HG02571 (cell line): ENCODE measurements around the gene OR12D3.
"Not testable (repeated sequence)": the region's sequence is repeated elsewhere in the genome, so short reads cannot be mapped to it uniquely, and the experiment has no call there.

Experiments
- ATAC-seq: cut with Tn5 transposase; IDR thresholded peaks from one replicate; pipeline ENCODE4 v1.9.1; 2021; ENCODE audit warnings: mild to moderate bottlenecking, moderate library complexity; ENCODE audit not compliant: unreplicated experiment

OR12D3 gene, protein sequence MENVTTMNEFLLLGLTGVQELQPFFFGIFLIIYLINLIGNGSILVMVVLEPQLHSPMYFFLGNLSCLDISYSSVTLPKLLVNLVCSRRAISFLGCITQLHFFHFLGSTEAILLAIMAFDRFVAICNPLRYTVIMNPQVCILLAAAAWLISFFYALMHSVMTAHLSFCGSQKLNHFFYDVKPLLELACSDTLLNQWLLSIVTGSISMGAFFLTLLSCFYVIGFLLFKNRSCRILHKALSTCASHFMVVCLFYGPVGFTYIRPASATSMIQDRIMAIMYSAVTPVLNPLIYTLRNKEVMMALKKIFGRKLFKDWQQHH

DNA sequence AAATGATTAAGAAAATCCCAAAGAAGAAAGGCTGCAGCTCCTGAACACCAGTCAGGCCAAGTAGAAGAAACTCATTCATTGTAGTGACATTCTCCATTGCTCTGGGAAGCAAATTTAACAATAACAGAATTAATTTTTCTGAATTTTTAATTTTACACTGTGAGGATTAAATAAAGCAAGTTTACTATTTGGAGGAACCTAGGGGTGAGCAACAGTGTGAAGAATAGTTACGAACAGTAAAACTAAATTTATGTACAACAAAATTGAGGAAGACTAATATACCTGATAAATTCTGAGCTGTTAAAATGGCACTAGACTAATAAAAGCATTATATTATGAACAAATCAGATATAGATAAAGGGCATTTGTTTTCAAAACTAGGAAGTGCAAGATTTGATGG lies at the start of gene OR12D3:
OR12D3 (minus strand) TSS at position 101 of the 400 bp plus-strand sequence; CDS start at position 97, 4 bp downstream.
- ATAC-seq, result no peak

DNA sequence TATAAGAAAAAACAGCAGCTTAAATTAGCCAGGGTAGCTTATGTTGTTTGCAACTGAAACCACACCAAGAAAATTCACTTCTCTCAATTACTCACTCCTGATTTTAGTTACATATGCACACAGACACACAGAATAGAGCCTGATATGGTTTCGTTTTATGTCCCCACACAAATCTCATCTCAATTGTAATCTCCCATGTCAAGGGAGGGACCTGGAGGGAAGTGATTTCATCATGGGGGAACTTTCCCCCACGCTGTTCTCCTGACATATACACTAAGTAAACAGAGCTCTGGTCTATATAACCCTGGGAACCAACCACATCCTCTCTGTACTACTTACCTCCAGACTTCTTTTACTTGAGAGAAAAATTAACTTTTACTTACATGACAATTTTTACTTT lies 49.5 kb upstream of the OR12D3 start:
- no peak for ATAC-seq

DNA sequence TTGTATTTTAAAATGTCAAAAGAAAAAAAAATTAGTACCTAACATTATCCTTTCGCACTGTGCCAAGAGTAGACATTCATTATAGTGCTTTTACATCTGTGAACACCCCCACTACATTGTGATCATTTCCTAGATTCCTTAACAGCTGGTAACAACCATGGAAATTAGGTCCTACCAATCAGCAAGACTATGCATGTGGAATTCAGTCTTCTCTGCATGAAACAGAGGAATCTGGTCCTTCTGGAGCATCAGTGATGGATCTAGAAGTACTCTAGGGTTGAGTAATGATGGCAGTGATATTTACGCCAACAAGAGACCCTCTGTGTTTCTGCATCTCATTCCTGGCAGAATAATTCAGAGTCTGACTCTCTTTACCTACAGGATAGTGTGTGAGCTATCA lies 49.1 kb upstream of the OR12D3 start:
- no peak for ATAC-seq

DNA sequence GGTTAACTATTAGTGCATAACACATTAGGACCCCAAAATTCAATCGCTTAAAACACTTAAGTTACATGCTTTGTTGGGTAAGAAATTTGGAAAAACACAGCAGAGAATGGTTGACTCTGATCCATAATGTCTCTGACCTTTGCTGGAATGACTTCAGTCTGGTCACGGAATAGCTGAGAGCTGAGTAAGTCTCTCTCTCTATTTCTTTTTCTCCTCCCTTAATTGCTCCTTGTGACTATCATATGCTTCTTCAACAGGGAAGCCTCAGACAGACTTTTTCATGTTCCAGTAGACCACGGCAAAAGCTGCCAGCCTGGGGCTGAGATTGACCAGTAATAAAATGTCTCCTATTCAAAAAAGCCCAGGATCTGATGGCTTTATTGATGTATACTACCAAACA lies 44.4 kb upstream of the OR12D3 start:
- no peak for ATAC-seq

DNA sequence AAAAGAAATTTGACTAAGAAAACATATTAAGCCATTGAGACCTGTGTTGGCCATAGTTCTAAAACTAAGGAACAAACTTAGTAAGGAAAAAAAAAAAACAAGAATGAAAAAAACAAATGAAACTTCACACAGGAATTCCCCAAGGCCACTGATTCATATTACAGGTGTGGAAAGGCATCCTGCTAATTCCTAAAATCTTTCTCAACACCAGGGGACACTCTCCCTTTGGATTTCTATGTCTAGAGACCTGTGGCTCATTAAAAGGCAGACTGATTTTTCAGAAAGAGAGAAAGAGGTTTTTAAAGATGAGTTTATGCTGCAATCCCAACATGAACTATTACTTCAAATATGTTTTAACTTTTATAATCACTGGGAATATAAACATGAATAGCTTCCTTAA lies 39.5 kb upstream of the OR12D3 start, which contains the start of gene OR12D1:
OR12D1 (plus strand) TSS at position 341 of the 400 bp plus-strand sequence.
- no peak for ATAC-seq

DNA sequence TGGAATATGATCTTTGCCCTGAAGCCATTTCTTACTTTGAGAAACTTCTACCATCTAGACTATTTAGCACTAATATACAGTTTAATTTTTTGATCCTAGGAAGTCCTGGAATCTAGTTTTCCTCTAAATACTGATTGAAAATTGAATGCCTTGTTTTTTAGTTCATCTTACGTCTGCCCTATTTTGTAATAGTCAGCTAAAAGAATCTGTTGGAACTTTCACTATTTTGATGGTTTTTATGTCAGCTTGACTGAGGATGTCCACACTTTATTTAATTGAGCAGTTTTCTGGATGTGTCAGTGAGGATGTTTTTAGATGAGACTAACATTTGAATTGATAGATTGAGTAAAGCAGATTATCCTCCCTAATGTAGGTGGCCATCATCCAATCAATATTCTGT lies 28.7 kb upstream of the OR12D3 start:
- no peak for ATAC-seq

DNA sequence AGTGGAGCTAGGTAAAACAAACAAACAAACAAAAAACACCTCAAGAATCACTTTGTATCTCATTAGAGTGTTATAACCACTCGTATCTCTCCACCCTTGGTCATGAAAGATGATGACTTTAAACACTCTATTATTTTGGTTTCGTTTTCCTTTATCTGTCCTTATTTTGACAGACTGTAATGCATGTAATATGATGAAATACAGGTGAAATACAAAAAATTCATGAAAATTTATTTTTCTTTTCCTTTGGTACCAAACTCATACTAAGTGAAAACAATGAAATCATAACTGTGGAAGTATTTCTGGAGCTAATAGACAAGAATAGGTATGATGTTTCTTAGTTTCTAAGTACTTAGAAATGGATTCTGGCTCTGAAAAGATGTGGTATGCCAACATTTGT lies 24.4 kb upstream of the OR12D3 start:
- no peak for ATAC-seq

DNA sequence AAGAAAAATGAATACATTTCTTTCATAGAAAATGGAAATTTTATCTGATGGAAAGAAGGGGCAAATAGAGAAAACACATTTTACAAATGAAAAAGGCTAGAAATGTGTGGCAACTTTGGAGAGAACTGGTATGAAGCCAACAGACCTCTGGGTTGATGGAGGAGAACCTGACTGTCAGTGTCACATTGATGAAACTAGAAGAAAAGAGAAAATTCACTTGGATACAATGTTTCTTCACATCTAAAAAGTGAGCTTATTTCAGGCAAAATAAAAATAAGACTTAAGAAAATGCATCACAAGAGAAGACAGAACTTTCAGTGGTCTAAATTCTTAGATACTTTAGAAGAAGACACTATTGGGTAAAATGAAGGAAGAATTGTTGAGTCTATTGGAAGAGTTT lies 20.2 kb upstream of the OR12D3 start, which contains the start of gene OR12D2:
OR12D2 (plus strand) TSS at position 301 of the 400 bp plus-strand sequence. CDS start 1,069 bp downstream, outside the sequence.
- ATAC-seq, result no peak

DNA sequence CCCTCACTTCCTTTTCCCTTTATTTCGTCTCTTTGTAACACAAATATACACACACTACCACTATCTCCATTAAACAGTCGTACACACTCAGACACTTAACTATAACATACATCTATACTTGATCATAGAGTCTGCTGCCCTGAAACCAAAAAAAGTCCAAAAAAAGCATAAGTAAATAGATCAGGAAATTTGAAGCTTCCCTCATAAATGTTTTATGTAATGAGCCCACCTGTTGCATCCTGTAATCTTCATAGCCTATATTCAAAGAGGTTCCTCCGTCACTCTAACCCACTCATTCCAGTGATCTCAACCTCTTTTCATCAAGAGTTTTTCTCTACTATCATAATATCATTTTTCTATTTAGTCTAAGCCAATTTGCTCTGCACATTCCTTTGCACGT lies 13.4 kb upstream of the OR12D3 start:
- no peak for ATAC-seq

DNA sequence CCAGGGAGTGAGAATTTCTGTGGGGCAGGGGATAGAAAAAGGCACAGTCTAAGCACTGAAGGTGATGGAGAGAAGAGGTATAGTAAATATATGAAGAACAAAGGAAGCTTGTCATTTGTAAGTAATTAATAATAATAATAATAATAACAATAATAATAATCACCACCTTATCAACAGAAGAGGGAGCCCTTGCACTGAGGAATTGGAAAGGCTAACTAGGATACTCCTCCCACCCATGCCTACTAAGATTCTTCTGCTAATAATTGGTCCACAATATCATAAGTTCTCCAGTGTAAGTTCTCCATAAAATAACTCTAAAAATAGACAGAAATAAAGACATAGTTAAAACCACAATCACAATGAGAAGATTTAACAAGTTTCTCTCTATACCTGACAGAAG lies 912 bp upstream of the OR12D3 start:
- no peak for ATAC-seq

DNA sequence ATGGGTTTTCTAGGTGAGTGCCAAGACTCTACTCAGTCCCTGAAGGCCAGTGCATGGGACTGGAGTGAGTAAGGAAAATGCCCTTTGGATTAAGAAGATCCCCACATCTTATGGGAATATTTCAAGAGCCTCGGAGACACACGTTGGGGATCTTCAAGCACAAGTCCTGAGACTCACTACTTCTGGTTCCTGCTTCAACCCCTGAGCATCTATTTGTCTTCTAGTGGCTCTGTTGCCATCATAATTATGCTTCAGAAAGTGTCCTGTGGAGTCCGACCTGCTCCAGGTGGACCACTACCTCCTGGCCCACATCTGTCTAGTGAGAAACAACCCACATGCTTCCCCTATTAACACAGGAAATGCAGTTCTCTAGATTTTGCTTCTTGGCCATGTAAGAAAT lies 6.3 kb downstream of the OR12D3 start, which contains the start of gene OR5V1:
OR5V1 (minus strand) TSS at position 101 of the 400 bp plus-strand sequence. CDS start 12,670 bp downstream, outside the sequence.
- no peak for ATAC-seq

DNA sequence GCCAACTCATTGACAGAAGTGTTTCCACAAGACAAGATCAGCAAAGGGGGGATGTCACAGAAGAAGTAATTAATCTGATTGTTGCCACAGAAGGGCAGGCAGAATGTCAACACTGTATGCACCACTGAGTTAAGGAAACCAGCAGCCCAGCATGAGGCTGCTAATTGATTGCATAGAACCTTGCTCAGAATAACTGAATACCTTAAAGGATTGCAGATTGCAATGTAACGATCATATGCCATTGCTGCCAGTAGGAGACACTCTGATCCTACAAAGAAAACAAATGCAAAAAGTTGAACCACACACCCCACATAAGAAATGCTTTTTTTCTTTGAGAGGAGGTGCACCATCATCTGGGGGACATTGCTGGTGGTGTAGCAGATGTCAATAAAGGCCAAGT lies 19.5 kb downstream of the OR12D3 start:
- ATAC-seq, result no peak

DNA sequence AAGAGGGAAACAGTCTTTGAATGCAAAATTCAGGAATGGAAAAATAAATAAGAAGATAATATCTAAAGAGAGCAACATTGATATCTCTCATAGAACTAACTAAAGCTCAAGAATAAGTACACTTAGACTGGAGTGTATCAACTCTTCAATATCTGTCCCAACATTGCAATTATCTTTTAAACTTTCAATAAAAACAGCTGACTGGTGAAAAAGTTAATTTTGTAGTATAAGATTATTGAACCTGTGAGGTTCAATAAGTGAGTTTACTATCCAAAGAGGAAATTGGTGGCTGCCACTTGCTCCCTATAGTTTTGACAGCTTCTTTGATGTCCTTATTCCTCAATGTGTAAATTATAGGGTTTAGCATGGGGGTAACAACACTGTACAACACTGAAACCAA lies 20.1 kb downstream of the OR12D3 start:
- ATAC-seq, result no peak

DNA sequence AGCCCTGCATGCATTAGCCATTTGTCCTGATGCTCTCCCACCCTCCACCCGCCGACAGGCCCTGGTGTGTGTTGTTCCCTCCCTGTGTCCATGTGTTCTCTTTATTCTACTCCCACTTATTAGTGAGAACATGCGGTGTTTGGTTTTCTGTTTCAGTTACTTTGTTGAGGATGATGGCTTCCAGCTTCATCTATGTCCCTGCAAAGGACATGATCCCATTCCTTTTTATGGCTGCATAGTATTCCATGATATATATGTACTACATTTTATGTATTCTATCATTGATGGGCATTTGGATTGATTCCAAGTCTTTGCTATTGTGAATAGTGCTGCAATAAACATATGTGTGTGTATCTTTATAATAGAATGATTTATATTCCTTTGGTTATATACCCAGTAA lies 25.7 kb downstream of the OR12D3 start:
- not testable (repeated sequence) for ATAC-seq

DNA sequence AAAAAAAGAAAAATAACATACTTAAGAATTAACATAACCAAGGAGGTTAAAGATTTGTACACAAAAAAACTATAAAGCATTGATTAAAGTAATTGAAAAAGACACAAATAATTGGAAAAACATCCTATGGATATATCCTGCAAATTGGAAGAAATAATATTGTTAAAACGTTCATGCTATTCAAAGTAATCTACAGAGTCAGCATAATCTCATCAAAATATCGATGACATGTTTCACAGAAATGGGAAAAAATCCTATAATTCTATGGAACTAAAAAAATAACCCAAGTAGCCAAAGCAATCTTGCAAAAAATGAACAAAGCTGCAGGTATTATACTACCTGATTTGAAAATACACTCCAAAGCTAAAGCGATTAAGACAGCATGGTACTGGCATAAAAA lies 29.7 kb downstream of the OR12D3 start:
- ATAC-seq, result no peak

DNA sequence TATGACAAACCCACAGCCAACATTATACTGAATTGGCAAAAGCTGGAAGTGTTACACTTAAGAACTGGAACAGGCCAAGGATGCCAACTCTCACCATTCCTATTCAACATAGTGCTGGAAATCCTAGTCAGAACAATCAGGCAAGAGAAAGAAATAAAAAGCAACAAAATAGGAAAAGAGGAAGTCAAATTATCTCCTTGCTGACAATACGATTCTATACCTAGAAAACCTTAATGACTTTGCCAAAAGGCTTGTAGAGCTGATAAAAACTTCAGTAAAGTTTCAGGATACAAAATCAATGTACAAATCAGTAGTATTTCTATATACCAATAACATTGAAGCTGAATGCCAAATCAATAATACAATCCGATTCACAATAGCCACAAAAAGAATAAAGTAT lies 38.8 kb downstream of the OR12D3 start:
- ATAC-seq, result no peak

DNA sequence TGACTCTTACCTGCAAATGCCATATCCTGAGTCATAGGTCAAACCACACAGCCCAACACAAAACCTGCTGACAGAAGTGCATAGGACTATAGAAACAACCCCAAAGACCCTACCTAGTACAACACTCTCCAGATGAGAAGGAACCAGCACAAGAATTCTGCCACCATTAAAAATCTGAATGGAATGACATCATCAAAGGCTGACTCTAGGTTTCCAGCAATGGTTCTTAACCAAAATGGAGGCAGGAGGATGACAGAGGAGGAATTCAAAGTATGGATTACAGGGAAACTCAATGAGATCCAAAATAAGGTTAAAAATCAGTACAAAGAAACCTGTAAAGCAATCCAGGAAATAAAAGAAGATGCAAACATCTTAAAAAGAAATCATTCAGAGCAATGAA lies 42.4 kb downstream of the OR12D3 start:
- ATAC-seq, result no peak

DNA sequence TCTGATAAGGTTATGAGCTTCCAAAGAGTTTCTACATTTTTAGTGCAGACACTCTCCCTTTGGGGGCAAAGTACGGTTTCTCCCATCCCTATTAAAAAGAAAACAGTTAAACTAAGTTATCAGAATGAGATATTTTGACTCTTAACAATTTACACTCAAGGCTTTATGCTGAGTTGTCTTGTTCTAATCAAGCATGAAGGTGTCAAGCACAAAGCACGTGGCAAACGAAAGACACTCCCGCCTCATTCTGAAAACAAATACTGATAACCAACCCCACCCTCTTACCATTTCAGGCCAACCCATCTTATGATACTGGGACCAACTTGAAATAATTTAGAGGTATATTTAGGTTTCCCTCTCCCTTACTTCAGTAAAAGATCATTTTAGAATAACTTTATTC lies 49.3 kb downstream of the OR12D3 start:
- no peak for ATAC-seq
